ENCODE results near the gene DENND1A.

Gene DENND1A

DNA sequence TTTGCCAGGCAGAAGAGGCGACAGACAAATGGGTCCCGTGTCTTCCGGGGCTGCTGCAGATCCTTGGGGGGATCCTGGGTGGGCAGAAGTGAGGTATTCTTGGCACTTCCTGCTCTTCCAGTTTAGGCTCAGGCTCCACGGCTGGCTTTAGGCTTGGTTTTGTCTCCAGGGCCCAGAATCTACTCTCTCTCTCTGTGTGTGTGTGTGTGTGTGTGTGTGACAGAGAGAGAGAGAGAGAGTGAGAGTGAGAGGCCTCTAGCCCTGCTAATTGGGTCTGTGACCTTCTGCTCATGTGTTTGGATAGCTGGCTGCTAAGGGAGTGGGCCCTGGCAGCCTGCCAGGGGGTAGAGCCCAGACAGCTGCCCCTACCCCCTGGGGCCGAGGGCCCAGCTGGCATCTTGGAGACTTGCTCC, 534.6 kb downstream of the DENND1A start:
- TF ChIP-seq POLR2AphosphoS5 (IDR thresholded peaks at IDR 0.05; ENCODE audit: low read depth, low read length) (no peak), SIN3A (IDR thresholded peaks at IDR 0.05; ENCODE audit: borderline replicate concordance, insufficient read depth, low read length) (no peak), TAF1 (IDR thresholded peaks at IDR 0.05; ENCODE audit: borderline replicate concordance, insufficient read depth, low read length) (no peak), FOXP2 (optimal IDR thresholded peaks at IDR 0.05; ENCODE audit: borderline replicate concordance, extremely low read depth, extremely low read length, insufficient read depth) (no peak), REST (IDR thresholded peaks at IDR 0.05; ENCODE audit: insufficient read depth in 1 of 2, low read depth in 2 of 2, low read length in 2 of 2) (no peak)

GRCh38 chr9:123394291-123395235, 535.4 kb downstream of the DENND1A start:
- no peak for TF ChIP-seq SIN3A (IDR thresholded peaks at IDR 0.05; ENCODE audit: borderline replicate concordance, insufficient read depth, low read length)
- TF ChIP-seq FOXP2 (optimal IDR thresholded peaks at IDR 0.05; ENCODE audit: borderline replicate concordance, extremely low read depth, extremely low read length, insufficient read depth): no peak
- no peak for TF ChIP-seq REST (IDR thresholded peaks at IDR 0.05; ENCODE audit: insufficient read depth in 1 of 2, low read depth in 2 of 2, low read length in 2 of 2)
- TF ChIP-seq TAF1 (IDR thresholded peaks at IDR 0.05; ENCODE audit: borderline replicate concordance, insufficient read depth, low read length): no peak
- TF ChIP-seq POLR2AphosphoS5 (IDR thresholded peaks at IDR 0.05; ENCODE audit: low read depth, low read length): no peak

GRCh38 chr9:123392802-123393201, 537.1 kb downstream of the DENND1A start:
- TF ChIP-seq REST (IDR thresholded peaks at IDR 0.05; ENCODE audit: insufficient read depth in 1 of 2, low read depth in 2 of 2, low read length in 2 of 2): no peak
- TF ChIP-seq FOXP2 (optimal IDR thresholded peaks at IDR 0.05; ENCODE audit: borderline replicate concordance, extremely low read depth, extremely low read length, insufficient read depth): no peak
- TF ChIP-seq TAF1 (IDR thresholded peaks at IDR 0.05; ENCODE audit: borderline replicate concordance, insufficient read depth, low read length): no peak

DNA sequence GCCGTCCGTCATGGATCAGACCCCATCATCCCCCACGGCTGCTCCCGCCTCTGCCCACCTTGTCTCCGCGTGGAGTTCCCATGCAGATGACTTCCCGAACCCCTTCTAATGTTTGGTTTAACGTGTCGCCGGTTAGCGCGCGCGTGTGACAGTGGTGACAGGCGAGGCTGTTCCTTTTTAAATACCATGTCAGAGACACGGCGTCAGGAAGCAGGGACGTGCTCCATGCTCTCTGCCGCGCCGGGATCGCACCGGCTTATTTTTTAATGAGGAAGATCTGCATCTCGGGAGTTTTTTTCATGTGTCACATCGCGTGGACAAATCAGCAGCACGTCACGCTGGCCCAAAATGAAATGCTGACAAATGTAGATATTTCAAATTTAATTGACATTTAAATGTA, 538.0 kb downstream of the DENND1A start:
- no peak for TF ChIP-seq TAF1 (IDR thresholded peaks at IDR 0.05; ENCODE audit: borderline replicate concordance, insufficient read depth, low read length)
- no peak for TF ChIP-seq POLR2AphosphoS5 (IDR thresholded peaks at IDR 0.05; ENCODE audit: low read depth, low read length)
- TF ChIP-seq FOXP2 (optimal IDR thresholded peaks at IDR 0.05; ENCODE audit: borderline replicate concordance, extremely low read depth, extremely low read length, insufficient read depth): no peak
- no peak for TF ChIP-seq REST (IDR thresholded peaks at IDR 0.05; ENCODE audit: insufficient read depth in 1 of 2, low read depth in 2 of 2, low read length in 2 of 2)
- no peak for TF ChIP-seq SIN3A (IDR thresholded peaks at IDR 0.05; ENCODE audit: borderline replicate concordance, insufficient read depth, low read length)

All from PFSK-1 (cell line).